ENCODE measurements around the gene PRKCI. TPM values are rescaled to one million over a fixed set of nuclear protein-coding genes. Genes with fewer than 3 reads are reported as not detected.

Gene PRKCI
- total RNA-seq, 4 donors from 2014 or later = 10.5 to 20.9 (median 14.0) TPM

GRCh38 chr3:170207717-170208116 lies 14.5 kb upstream of the PRKCI start:
- ATAC-seq (no peak), DNase-seq (no peak)
- no peaks in the 10 kb centered on the region for H3K27me3 ChIP-seq
- in situ Hi-C loops (cut with MboI; ENCODE audit: low sequenced_read_pairs in 4 of 4) = no loop called here
- no peaks in the 10 kb centered on the region for H3K4me1 ChIP-seq
- H3K36me3 ChIP-seq = no peaks in the 10 kb centered on the region
- TF ChIP-seq POLR2A (IDR thresholded peaks at IDR 0.05) (no peak), CTCF (IDR thresholded peaks at IDR 0.05 in 4 of 5, conservative IDR thresholded peaks at IDR 0.05 in 1 of 5) (no peak)
- intact Hi-C loops (cut with DNase I; ENCODE audit: low total_unique reads) = no loop called here
- H3K4me3 ChIP-seq = no peak overlapping the region
- H3K9me3 ChIP-seq = no peaks in the 10 kb centered on the region
- H3K27ac ChIP-seq = no peak overlapping the region

- Histone ChIP-seq H3K4me1 (no peaks in the 10 kb centered on the region), H3K27ac (no peak overlapping the region), H3K36me3 (no peaks in the 10 kb centered on the region), H3K4me3 (no peak overlapping the region), H3K9me3 (no peaks in the 10 kb centered on the region), H3K27me3 (no peaks in the 10 kb centered on the region)
- no peak for TF ChIP-seq POLR2A (IDR thresholded peaks at IDR 0.05)
- no peak for TF ChIP-seq CTCF (IDR thresholded peaks at IDR 0.05 in 4 of 5, conservative IDR thresholded peaks at IDR 0.05 in 1 of 5)
- intact Hi-C loops (cut with DNase I; ENCODE audit: low total_unique reads) (no loop called here), in situ Hi-C loops (cut with MboI; ENCODE audit: low sequenced_read_pairs in 4 of 4) (no loop called here)
- DNase-seq (no peak), ATAC-seq (no peak)
Measured at GRCh38 chr3:170211668-170212067, 10.6 kb upstream of the PRKCI start.

- Histone ChIP-seq H3K4me1 (peaks cover 6 to 10% of the 10 kb centered on the region in 2 donors), H3K9me3 (no peaks in the 10 kb centered on the region), H3K36me3 (no peaks in the 10 kb centered on the region), H3K4me3 (no peak overlapping the region), H3K27me3 (no peaks in the 10 kb centered on the region), H3K27ac (no peak overlapping the region)
- ATAC-seq (no peak), DNase-seq (no peak)
- in situ Hi-C loops (cut with MboI; ENCODE audit: low sequenced_read_pairs in 4 of 4) (no loop called here), intact Hi-C loops (cut with DNase I; ENCODE audit: low total_unique reads) (no loop called here)
- TF ChIP-seq CTCF (IDR thresholded peaks at IDR 0.05 in 4 of 5, conservative IDR thresholded peaks at IDR 0.05 in 1 of 5) = no peak
- TF ChIP-seq POLR2A (IDR thresholded peaks at IDR 0.05) = no peak
Measured at GRCh38 chr3:170219850-170220249, 2.4 kb upstream of the PRKCI start.

- H3K4me1 ChIP-seq = peaks cover 6 to 10% of the 10 kb centered on the region in 2 donors
- intact Hi-C loops (cut with DNase I; ENCODE audit: low total_unique reads) (no loop called here), in situ Hi-C loops (cut with MboI; ENCODE audit: low sequenced_read_pairs in 4 of 4) (no loop called here)
- TF ChIP-seq CTCF (IDR thresholded peaks at IDR 0.05 in 4 of 5, conservative IDR thresholded peaks at IDR 0.05 in 1 of 5) (no peak), POLR2A (IDR thresholded peaks at IDR 0.05) (no peak)
- H3K27me3 ChIP-seq = no peaks in the 10 kb centered on the region
- ATAC-seq (no peak), DNase-seq (no peak)
- no peaks in the 10 kb centered on the region for H3K9me3 ChIP-seq
- H3K4me3 ChIP-seq = no peak overlapping the region
- H3K27ac ChIP-seq = no peak overlapping the region
- no peaks in the 10 kb centered on the region for H3K36me3 ChIP-seq
Measured at GRCh38 chr3:170220871-170221270, 1.4 kb upstream of the PRKCI start.
